Measurements from ENCODE around the gene ZNF836.
"Not testable (repeated sequence)": the region's sequence is repeated elsewhere in the genome, so short reads cannot be mapped to it uniquely, and the experiment has no call there.

Gene ZNF836

GRCh38 chr19:52212572-52213255 is 41.3 kb upstream of the ZNF836 start:
- Mint-ChIP-seq H3K36me3 (ENCODE audit: low read depth) (peaks cover 83% of the 10 kb centered on the region), H3K4me1 (no peaks in the 10 kb centered on the region), H3K9me3 (no peaks in the 10 kb centered on the region), H3K4me3 (no peak overlapping the region), H3K27me3 (ENCODE audit: low read depth) (no peaks in the 10 kb centered on the region), H3K27ac (no peak overlapping the region)
- TF ChIP-seq CTCF (IDR thresholded peaks at IDR 0.05; ENCODE audit: unreplicated experiment in 3 of 3), result no peak

GRCh38 chr19:52211926-52212571 is 40.6 kb upstream of the ZNF836 start:
- Mint-ChIP-seq H3K27ac (no peak overlapping the region), H3K36me3 (ENCODE audit: low read depth) (peaks cover 83% of the 10 kb centered on the region), H3K9me3 (no peaks in the 10 kb centered on the region), H3K4me1 (no peaks in the 10 kb centered on the region), H3K27me3 (ENCODE audit: low read depth) (no peaks in the 10 kb centered on the region), H3K4me3 (no peak overlapping the region)
- TF ChIP-seq CTCF (IDR thresholded peaks at IDR 0.05; ENCODE audit: unreplicated experiment in 3 of 3), result no peak

- Mint-ChIP-seq H3K27me3 (ENCODE audit: low read depth) (no peaks in the 10 kb centered on the region), H3K4me3 (no peak overlapping the region), H3K4me1 (no peaks in the 10 kb centered on the region), H3K27ac (no peak overlapping the region), H3K9me3 (no peaks in the 10 kb centered on the region), H3K36me3 (ENCODE audit: low read depth) (peaks cover 86% of the 10 kb centered on the region)
- no peak for TF ChIP-seq CTCF (IDR thresholded peaks at IDR 0.05; ENCODE audit: unreplicated experiment in 3 of 3)
Observed at GRCh38 chr19:52211203-52211602, 39.8 kb upstream of the ZNF836 start.

- Mint-ChIP-seq H3K36me3 (ENCODE audit: low read depth) (peaks cover 90% of the 10 kb centered on the region), H3K4me1 (no peaks in the 10 kb centered on the region), H3K4me3 (no peak overlapping the region), H3K27ac (no peak overlapping the region), H3K9me3 (no peaks in the 10 kb centered on the region), H3K27me3 (ENCODE audit: low read depth) (no peaks in the 10 kb centered on the region)
- no peak for TF ChIP-seq CTCF (IDR thresholded peaks at IDR 0.05; ENCODE audit: unreplicated experiment in 3 of 3)
Observed at GRCh38 chr19:52206481-52206880, 35.1 kb upstream of the ZNF836 start.

- not testable (repeated sequence) for H3K4me3 Mint-ChIP-seq; H3K27ac Mint-ChIP-seq; H3K9me3 Mint-ChIP-seq; H3K27me3 Mint-ChIP-seq (ENCODE audit: low read depth)
- peaks cover 75% of the 10 kb centered on the region for H3K36me3 Mint-ChIP-seq (ENCODE audit: low read depth)
- H3K4me1 Mint-ChIP-seq, result peaks cover 11% of the 10 kb centered on the region
Observed at GRCh38 chr19:52200755-52201391, 29.5 kb upstream of the ZNF836 start.

GRCh38 chr19:52200044-52200443 is 28.6 kb upstream of the ZNF836 start:
- no peaks in the 10 kb centered on the region for H3K27me3 Mint-ChIP-seq (ENCODE audit: low read depth)
- no peak for TF ChIP-seq CTCF (IDR thresholded peaks at IDR 0.05; ENCODE audit: unreplicated experiment in 3 of 3)
- no peaks in the 10 kb centered on the region for H3K9me3 Mint-ChIP-seq
- H3K4me3 Mint-ChIP-seq, result no peak overlapping the region
- H3K27ac Mint-ChIP-seq, result peak overlapping the region in 2 of 3 experiments; percentile 21 to 49
- H3K36me3 Mint-ChIP-seq (ENCODE audit: low read depth), result peaks cover 73% of the 10 kb centered on the region
- peaks cover 11% of the 10 kb centered on the region for H3K4me1 Mint-ChIP-seq

Measured in nephron (organoid).